B cell (primary cell): Measurements from ENCODE around the gene PLCL1. TPM values are rescaled to one million over a fixed set of nuclear protein-coding genes. Genes with fewer than 3 reads are reported as not detected.

Experiments
- ATAC-seq: fragments of 200-7000 bp; cut with Tn5 transposase; one replicate; pipeline ENCODE4 v1.10.0; 2021; ENCODE audit warnings: low read depth, mild to moderate bottlenecking, moderate number of reproducible peaks, moderate library complexity
- CTCF ChIA-PET: fragments of 350-600 bp; sonication (Branson Sonifier 250); formaldehyde crosslinking; loops from one replicate; lab custom pipeline; 2021; ENCODE audit warnings: antibody characterized with exemption, inconsistent platforms; lab: Charles Lee
- POLR2A ChIA-PET: fragments of 350-600 bp; sonication (Branson Sonifier 250); formaldehyde crosslinking; loops from one replicate; lab custom pipeline; 2021; ENCODE audit warnings: antibody characterized with exemption; lab: Charles Lee
- DNase-seq: peaks from one replicate; pipeline ENCODE4 v3.0.0; 2013
- H2AFZ ChIP-seq: 2 replicates; pipeline ENCODE4 v1.6.1; 2012; ENCODE audit warnings: mild to moderate bottlenecking, low read depth, low read length; ENCODE audit not compliant: insufficient read depth, poor library complexity, severe bottlenecking
- H3K27ac ChIP-seq, 2 donors: 1 replicate in 1 of 2; 2 replicates in 1 of 2; pipeline ENCODE4 v1.5.1; 2012 to 2013; ENCODE audit warnings: low read length in 2 of 2, mild to moderate bottlenecking in 2 of 2, moderate library complexity in 1 of 2
- H3K27me3 ChIP-seq, 4 experiments: fragments of 200-600 bp in 1 of 4; sonication (generic) in 1 of 4; replicated peaks in 1 of 4; 1 replicate in 2 of 4; 2 replicates in 2 of 4; pipeline versions ENCODE4 v1.6.1 to v1.7.0; 2013 to 2016; ENCODE audit warnings: low read length in 3 of 4, mild to moderate bottlenecking in 2 of 4, mixed read lengths in 1 of 4, moderate library complexity in 1 of 4; ENCODE audit not compliant: insufficient read depth in 4 of 4, control insufficient read depth in 3 of 4; ENCODE audit errors: control extremely low read depth in 1 of 4
- H3K36me3 ChIP-seq, 2 experiments: replicated peaks in 1 of 2; 1 replicate in 1 of 2; 2 replicates in 1 of 2; pipeline versions ENCODE4 v1.6.1 to v1.7.1; 2013; ENCODE audit warnings: low read length in 1 of 2; ENCODE audit not compliant: insufficient read depth in 2 of 2, control insufficient read depth in 1 of 2; ENCODE audit errors: control extremely low read depth in 1 of 2, extremely low read depth in 1 of 2
- H3K4me1 ChIP-seq, 2 donors: fragments of 200-600 bp in 1 of 2; sonication (generic) in 1 of 2; 1 replicate in 1 of 2; 2 replicates in 1 of 2; pipeline versions ENCODE4 v1.5.1 to v1.6.1; 2013 to 2017; ENCODE audit warnings: low read length in 2 of 2; ENCODE audit not compliant: control insufficient read depth in 2 of 2, insufficient read depth in 2 of 2
- H3K4me2 ChIP-seq: replicated peaks from 2 replicates; pipeline ENCODE3; 2012; ENCODE audit warnings: mild to moderate bottlenecking, low read depth, low read length; ENCODE audit not compliant: poor library complexity, severe bottlenecking
- H3K4me3 ChIP-seq, 5 experiments: fragments of 200-600 bp in 1 of 5; sonication (generic) in 1 of 5; 1 replicate in 3 of 5; 2 replicates in 2 of 5; pipeline versions ENCODE4 v1.5.1 to v1.7.0; 2011 to 2016; ENCODE audit warnings: low read length in 4 of 5, mild to moderate bottlenecking in 4 of 5, low read depth in 2 of 5, control low read depth in 1 of 5, moderate library complexity in 1 of 5; ENCODE audit not compliant: insufficient read depth in 1 of 5; ENCODE audit errors: control extremely low read depth in 1 of 5, extremely low read depth in 1 of 5
- H3K79me2 ChIP-seq: fragments of 200-600 bp; sonication (generic); one replicate; pipeline ENCODE4 v1.6.0; 2016; ENCODE audit warnings: low read length; ENCODE audit not compliant: control insufficient read depth, insufficient read depth
- H3K9ac ChIP-seq: fragments of 200-600 bp; sonication (generic); 2 replicates; pipeline ENCODE4 v1.6.1; 2017; ENCODE audit warnings: mild to moderate bottlenecking, low read length, moderate library complexity
- H3K9me3 ChIP-seq, 3 donors: one replicate each; pipeline versions ENCODE4 v1.6.1 to v1.7.1; 2013; ENCODE audit warnings: low read length in 2 of 3; ENCODE audit not compliant: control insufficient read depth in 2 of 3, insufficient read depth in 1 of 3; ENCODE audit errors: control extremely low read depth in 1 of 3
- H4K20me1 ChIP-seq: 2 replicates; pipeline ENCODE4 v1.6.0; 2012; ENCODE audit warnings: mild to moderate bottlenecking, low read length; ENCODE audit not compliant: insufficient read depth, control insufficient read depth, poor library complexity, severe bottlenecking
- H3K27ac Mint-ChIP-seq: one replicate; pipeline ENCODE4 v1.8.0; 2021; ENCODE audit warnings: mixed read lengths
- H3K27me3 Mint-ChIP-seq: one replicate; pipeline ENCODE4 v1.8.0; 2021; ENCODE audit warnings: mixed read lengths
- H3K4me1 Mint-ChIP-seq: one replicate; pipeline ENCODE4 v1.8.0; 2021; ENCODE audit warnings: mixed read lengths
- H3K4me3 Mint-ChIP-seq: one replicate; pipeline ENCODE4 v1.8.0; 2021; ENCODE audit warnings: mixed read lengths
- H3K9me3 Mint-ChIP-seq: one replicate; pipeline ENCODE4 v1.8.0; 2022; ENCODE audit warnings: mixed read lengths; ENCODE audit not compliant: insufficient read depth
- CTCF ChIP-seq: fragments of 200-600 bp; IDR thresholded peaks from one replicate; pipeline ENCODE4 v1.8.0; 2022; ENCODE audit warnings: antibody characterized with exemption, mild to moderate bottlenecking
- EZH2 ChIP-seq: IDR thresholded peaks from 2 replicates; pipeline ENCODE4 v1.6.1; 2012; ENCODE audit warnings: borderline replicate concordance, low read depth, mild to moderate bottlenecking, moderate library complexity, low read length; ENCODE audit not compliant: insufficient read depth, poor library complexity, severe bottlenecking
- WGBS: methylation state at CpG from one replicate; pipeline ENCODE4 v1.1.5; 2013; ENCODE audit warnings: missing lambda C conversion rate; ENCODE audit not compliant: insufficient coverage; 5-methylcytosine and 5-hydroxymethylcytosine counted together
- intact Hi-C: fragments of 100-400 bp; cut with micrococcal nuclease; formaldehyde crosslinking; loops from one replicate; pipeline ENCODE4 v1.10.0; 2022
- polyA plus RNA-seq: library from polyadenylated mRNA; depleted of rRNA; stranded (reverse); fragments of >200 nt; gene quantifications from 2 replicates; pipeline ENCODE4 v1.2.3, GENCODE V29; 2012
- total RNA-seq, 2 donors: library from RNA; stranded (reverse); fragments of 120-200 nt in 1 of 2; gene quantifications; 1 replicate in 1 of 2; 2 replicates in 1 of 2; pipeline versions ENCODE4 v1.2.3 to v1.2.4, GENCODE V29; 2013 to 2022

Gene PLCL1
- total and polyA plus RNA-seq, 2 donors (not counting 1 experiment from before 2014, with no cell fraction given): 0.07 to 0.25 TPM

- CTCF ChIA-PET: no interaction called here
- Mint-ChIP-seq H3K27ac (no peak overlapping the region), H3K4me1 (no peaks in the 10 kb centered on the region), H3K27me3 (no peaks in the 10 kb centered on the region), H3K4me3 (no peak overlapping the region), H3K9me3 (no peaks in the 10 kb centered on the region)
- Histone ChIP-seq H3K27me3 (no peaks in the 10 kb centered on the region), H4K20me1 (no peaks in the 10 kb centered on the region), H3K79me2 (no peaks in the 10 kb centered on the region), H3K9me3 (no peaks in the 10 kb centered on the region), H3K9ac (no peak overlapping the region), H3K4me2 (no peak overlapping the region), H3K27ac (no peak overlapping the region), H2AFZ (no peak overlapping the region), H3K4me1 (no peaks in the 10 kb centered on the region), H3K36me3 (no peaks in the 10 kb centered on the region), H3K4me3 (no peak overlapping the region)
- DNase-seq: no peak
- TF ChIP-seq EZH2: no peak
- TF ChIP-seq CTCF: no peak
- ATAC-seq: no peak
- 100% methylated on average over 1 of the region's 5 CpGs for WGBS
- intact Hi-C loops: no loop called here
- POLR2A ChIA-PET: no interaction called here
These were observed 116.3 kb downstream of the PLCL1 start for GRCh38 chr2:197920592-197921201.

GRCh38 chr2:197924483-197924882 lies 120.1 kb downstream of the PLCL1 start:
- no peaks in the 10 kb centered on the region for H3K79me2 ChIP-seq
- POLR2A ChIA-PET: no interaction called here
- Mint-ChIP-seq H3K4me3 (no peak overlapping the region), H3K27me3 (peaks cover 3% of the 10 kb centered on the region), H3K9me3 (no peaks in the 10 kb centered on the region), H3K4me1 (no peaks in the 10 kb centered on the region), H3K27ac (no peak overlapping the region)
- WGBS: 97% methylated on average over 3 of the region's 5 CpGs
- intact Hi-C loops: no loop called here
- TF ChIP-seq CTCF: no peak
- TF ChIP-seq EZH2: no peak
- H3K27ac ChIP-seq: no peak overlapping the region
- CTCF ChIA-PET: no interaction called here
- ATAC-seq (no peak), DNase-seq (no peak)
- H2AFZ ChIP-seq: no peak overlapping the region
- H3K27me3 ChIP-seq: no peaks in the 10 kb centered on the region
- H3K4me3 ChIP-seq: no peak overlapping the region
- H3K9me3 ChIP-seq: no peaks in the 10 kb centered on the region
- H3K4me2 ChIP-seq: no peak overlapping the region
- no peaks in the 10 kb centered on the region for H4K20me1 ChIP-seq
- no peaks in the 10 kb centered on the region for H3K36me3 ChIP-seq
- no peak overlapping the region for H3K9ac ChIP-seq
- H3K4me1 ChIP-seq: no peaks in the 10 kb centered on the region
